AG08395 (cell line): ENCODE data around the gene CFAP45.

Source experiments
- DNase-seq: peaks from one replicate; pipeline ENCODE4 v3.0.0; 2012; ENCODE audit warnings: mixed read lengths, low spot score

CFAP45 gene

GRCh38 chr1:159923203-159924024 is 23.4 kb upstream of the CFAP45 start:
- peak; percentile 84 for DNase-seq

GRCh38 chr1:159922511-159923202 is 22.7 kb upstream of the CFAP45 start:
- no peak for DNase-seq

GRCh38 chr1:159921700-159922504 is 21.9 kb upstream of the CFAP45 start:
- DNase-seq, result no peak

- no peak for DNase-seq
Measured at GRCh38 chr1:159921251-159921650, 21.3 kb upstream of the CFAP45 start.

- no peak for DNase-seq
Measured at GRCh38 chr1:159920651-159921050, 20.7 kb upstream of the CFAP45 start.

GRCh38 chr1:159920202-159920601 is 20.2 kb upstream of the CFAP45 start:
- no peak for DNase-seq

GRCh38 chr1:159919236-159919865 is 19.4 kb upstream of the CFAP45 start:
- no peak for DNase-seq

- no peak for DNase-seq
Measured at GRCh38 chr1:159918352-159919200, 18.6 kb upstream of the CFAP45 start.

- DNase-seq, result no peak
Measured at GRCh38 chr1:159917533-159918351, 17.8 kb upstream of the CFAP45 start.

GRCh38 chr1:159916242-159917051 is 16.5 kb upstream of the CFAP45 start:
- DNase-seq, result peak; percentile 64

GRCh38 chr1:159915571-159916241 is 15.7 kb upstream of the CFAP45 start:
- DNase-seq, result no peak

- DNase-seq, result no peak
Measured at GRCh38 chr1:159914252-159915018, 14.5 kb upstream of the CFAP45 start.

- no peak for DNase-seq
Measured at GRCh38 chr1:159913451-159914192, 13.7 kb upstream of the CFAP45 start.

GRCh38 chr1:159911326-159912070 is 11.5 kb upstream of the CFAP45 start:
- DNase-seq, result no peak

- DNase-seq, result no peak
Measured at GRCh38 chr1:159908031-159908940, 8.3 kb upstream of the CFAP45 start.

- DNase-seq, result no peak
Measured at GRCh38 chr1:159906960-159907359, 7.0 kb upstream of the CFAP45 start.
